OCI-LY7 (cell line): Measurements from ENCODE around the gene RASGRP3. TPM values are rescaled to one million over a fixed set of nuclear protein-coding genes. Genes with fewer than 3 reads are reported as not detected.

Experiments
- BruUV-seq: library from RNA; stranded (reverse); fragments of 400-500 nt; replicated peaks from 2 replicates; lab custom pipeline; 2021; lab: Mats Ljungman, UMichigan
- CTCF ChIA-PET: fragments of 300-600 bp; sonication (Branson Sonifier 250); formaldehyde crosslinking; loops from one replicate; lab custom pipeline; 2022; ENCODE audit warnings: antibody characterized with exemption; ENCODE audit not compliant: unreplicated experiment; lab: Charles Lee
- POLR2A ChIA-PET: fragments of 300-600 bp; sonication (Branson Sonifier 250); formaldehyde crosslinking; loops from one replicate; lab custom pipeline; 2022; ENCODE audit warnings: antibody characterized with exemption; lab: Charles Lee
- DNase-seq: peaks from one replicate; pipeline ENCODE4 v3.0.0-alpha.2; 2015; ENCODE audit warnings: low spot score
- H2AFZ ChIP-seq: fragments of 200-600 bp; sonication (generic), shearing (Covaris generic); 2 replicates; pipeline ENCODE4 v1.6.1; 2014; ENCODE audit warnings: mild to moderate bottlenecking, antibody characterized with exemption, low read length, moderate library complexity
- H3K27ac ChIP-seq: fragments of 200-600 bp; sonication (generic); 2 replicates; pipeline ENCODE4 v1.5.1; 2014; ENCODE audit warnings: mixed run types, low read depth, mild to moderate bottlenecking, moderate library complexity, low read length, inconsistent platforms; ENCODE audit not compliant: poor library complexity, severe bottlenecking
- H3K36me3 ChIP-seq: fragments of 200-600 bp; sonication (generic); 2 replicates; pipeline ENCODE4 v1.6.1; 2014; ENCODE audit warnings: mild to moderate bottlenecking, antibody characterized with exemption, low read length, moderate library complexity, mixed read lengths; ENCODE audit not compliant: insufficient read depth
- H3K4me1 ChIP-seq: fragments of 200-600 bp; sonication (generic); 2 replicates; pipeline ENCODE4 v1.5.1; 2014; ENCODE audit warnings: mild to moderate bottlenecking, low read length; ENCODE audit not compliant: insufficient read depth, poor library complexity, severe bottlenecking
- H3K4me2 ChIP-seq: fragments of 200-600 bp; sonication (generic); 2 replicates; pipeline ENCODE4 v1.6.1; 2014; ENCODE audit warnings: mild to moderate bottlenecking, low read length
- H3K4me3 ChIP-seq: fragments of 200-600 bp; sonication (generic); 2 replicates; pipeline ENCODE4 v1.5.1; 2014; ENCODE audit warnings: mild to moderate bottlenecking, low read depth, low read length; ENCODE audit not compliant: poor library complexity, severe bottlenecking
- H3K79me2 ChIP-seq: fragments of 200-600 bp; sonication (generic); 2 replicates; pipeline ENCODE4 v1.6.1; 2016; ENCODE audit warnings: low read depth, mild to moderate bottlenecking, low read length, moderate library complexity, mixed read lengths; ENCODE audit not compliant: insufficient read depth
- H3K9me2 ChIP-seq: fragments of 200-600 bp; sonication (generic); 2 replicates; pipeline ENCODE4 v1.6.1; 2016; ENCODE audit warnings: mild to moderate bottlenecking, low read length, mixed read lengths; ENCODE audit not compliant: insufficient read depth
- H3K9me3 ChIP-seq: fragments of 200-600 bp; sonication (generic); 2 replicates; pipeline ENCODE4 v1.6.1; 2014; ENCODE audit warnings: mild to moderate bottlenecking, mixed run types, low read length, mixed read lengths
- H4K20me1 ChIP-seq: fragments of 200-600 bp; sonication (generic); 2 replicates; pipeline ENCODE4 v1.6.1; 2014; ENCODE audit warnings: mild to moderate bottlenecking, antibody characterized with exemption, low read length, moderate library complexity, mixed read lengths; ENCODE audit not compliant: insufficient read depth
- CTCF ChIP-seq: fragments of 200-600 bp; sonication (generic); conservative IDR thresholded peaks from 2 replicates; pipeline ENCODE4 v1.5.1; 2014; ENCODE audit warnings: mild to moderate bottlenecking, antibody characterized with exemption, low read length, moderate library complexity, mixed read lengths
- EZH2phosphoT487 ChIP-seq: fragments of 200-600 bp; sonication (generic); IDR thresholded peaks from 2 replicates; pipeline ENCODE4 v1.6.1; 2018; ENCODE audit warnings: low read depth, borderline replicate concordance, mild to moderate bottlenecking, mixed run types, antibody characterized with exemption, low read length, moderate library complexity, mixed read lengths
- intact Hi-C: fragments of 100-400 bp; cut with micrococcal nuclease; formaldehyde crosslinking; loops from one replicate; pipeline ENCODE4 v1.10.0; 2022; ENCODE audit not compliant: unreplicated experiment
- total RNA-seq, 2 experiments: library from RNA; depleted of rRNA in 1 of 2; stranded (reverse); fragments of >200 nt in 1 of 2; shearing (Covaris generic) in 1 of 2; gene quantifications; 2 replicates each; pipeline ENCODE4 v1.2.3, GENCODE V29; 2014 to 2022

Gene RASGRP3
- total RNA-seq, 2 experiments from 2014 or later = 5.1 to 8.7 TPM

DNA sequence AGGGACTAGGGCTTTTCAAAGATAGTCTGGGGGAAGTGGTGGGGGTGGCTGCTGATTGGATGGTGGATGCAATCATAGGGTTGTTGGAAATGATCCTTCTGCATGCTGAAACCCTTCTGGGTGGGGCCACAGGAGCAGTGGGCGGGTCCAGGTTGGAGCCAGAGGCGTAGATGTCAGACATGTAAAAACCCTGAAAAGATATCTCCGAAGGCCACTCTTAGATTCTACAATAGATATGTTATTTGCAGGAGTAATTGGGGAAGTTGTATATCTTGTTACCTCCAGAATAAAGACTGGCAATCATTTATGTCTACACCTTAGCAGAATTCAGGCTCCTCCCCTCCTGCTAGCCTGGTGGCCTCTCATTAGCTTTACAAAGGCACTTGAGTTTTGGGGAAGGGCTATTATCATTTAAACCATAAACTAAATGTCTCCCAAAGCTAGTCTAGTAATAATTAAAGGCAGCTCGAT, 130.8 kb downstream of the RASGRP3 start:
- no peaks in the 10 kb centered on the region for H3K9me2 ChIP-seq
- BruUV-seq = no TSS peak
- POLR2A ChIA-PET = interaction anchor here (0.6 to 0.7 kb wide), 3 partner anchors 16 to 91 kb away, joined by 3 to 5 read pairs (median 4); no protein-coding TSS in a partner anchor

DNA sequence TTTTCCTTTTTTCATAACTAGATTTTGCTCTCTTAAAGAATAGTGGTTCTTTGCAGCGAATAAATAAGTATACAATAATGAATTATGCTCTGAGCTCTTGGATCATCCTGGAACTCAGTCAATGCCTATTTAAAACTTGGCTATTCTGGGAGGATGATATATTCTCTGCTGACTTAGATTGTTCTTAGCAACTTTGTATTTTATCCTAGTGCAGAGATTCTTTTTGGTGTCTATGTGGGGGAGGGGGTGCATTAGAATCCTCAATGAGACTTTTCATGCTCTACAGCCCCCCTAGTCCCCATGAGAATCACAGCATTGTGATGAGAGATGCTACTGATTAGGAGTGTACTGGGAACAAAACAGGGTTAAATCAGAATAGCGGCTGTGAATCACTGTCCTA, 131.5 kb downstream of the RASGRP3 start:
- H2AFZ ChIP-seq = no peak overlapping the region
- DNase-seq = no peak
- ChIA-PET CTCF (no interaction called here), POLR2A (no interaction called here)
- no peak overlapping the region for H3K4me2 ChIP-seq
- BruUV-seq = no TSS peak
- H3K79me2 ChIP-seq = no peaks in the 10 kb centered on the region
- H3K4me3 ChIP-seq = no peak overlapping the region
- H3K9me3 ChIP-seq = no peaks in the 10 kb centered on the region
- intact Hi-C loops = no loop called here
- H3K27ac ChIP-seq = no peak overlapping the region
- no peaks in the 10 kb centered on the region for H4K20me1 ChIP-seq
- no peaks in the 10 kb centered on the region for H3K36me3 ChIP-seq
- no peaks in the 10 kb centered on the region for H3K4me1 ChIP-seq
- no peaks in the 10 kb centered on the region for H3K9me2 ChIP-seq
- no peak for TF ChIP-seq EZH2phosphoT487
- TF ChIP-seq CTCF = no peak

More for the DNA sequence above, 130.8 kb downstream of the RASGRP3 start:
- DNase-seq = no peak
- H3K4me3 ChIP-seq = no peak overlapping the region
- H3K4me1 ChIP-seq = no peaks in the 10 kb centered on the region
- no peak overlapping the region for H3K27ac ChIP-seq
- no peaks in the 10 kb centered on the region for H3K9me3 ChIP-seq
- intact Hi-C loops = no loop called here
- no peak overlapping the region for H3K4me2 ChIP-seq
- no peaks in the 10 kb centered on the region for H3K79me2 ChIP-seq
- no peak overlapping the region for H2AFZ ChIP-seq
- no peaks in the 10 kb centered on the region for H3K36me3 ChIP-seq
- TF ChIP-seq CTCF = no peak
- no peak for TF ChIP-seq EZH2phosphoT487
- H4K20me1 ChIP-seq = no peaks in the 10 kb centered on the region
- CTCF ChIA-PET = no interaction called here

- no TSS peak for BruUV-seq
Measured at GRCh38 chr2:33614190-33614589, 137.7 kb downstream of the RASGRP3 start.

More at GRCh38 chr2:33614190-33614589, 137.7 kb downstream of the RASGRP3 start:
- no peak overlapping the region for H3K4me3 ChIP-seq
- H3K9me3 ChIP-seq = peaks cover 24% of the 10 kb centered on the region; the same call in 1 of the 2 replicates
- intact Hi-C loops = no loop called here
- no peaks in the 10 kb centered on the region for H3K79me2 ChIP-seq
- no peak overlapping the region for H2AFZ ChIP-seq
- no peak overlapping the region for H3K4me2 ChIP-seq
- H4K20me1 ChIP-seq = no peaks in the 10 kb centered on the region
- H3K4me1 ChIP-seq = no peaks in the 10 kb centered on the region
- DNase-seq = no peak
- CTCF ChIA-PET = no interaction called here
- no peaks in the 10 kb centered on the region for H3K9me2 ChIP-seq
- H3K36me3 ChIP-seq = no peaks in the 10 kb centered on the region
- no peak overlapping the region for H3K27ac ChIP-seq
- TF ChIP-seq EZH2phosphoT487 (no peak), CTCF (no peak)
- POLR2A ChIA-PET = interaction anchor here (1.4 kb wide), 1 partner anchor 11 kb away, joined by 5 read pairs; no protein-coding TSS in a partner anchor
